HepG2 (cell line): ENCODE results near the gene C1QTNF5. TPM values are rescaled to one million over a fixed set of nuclear protein-coding genes. Genes with fewer than 3 reads are reported as not detected.
A peak's percentile ranks its signal among the peaks of the same experiment; 100 is the strongest.

Experiments used
- BRCA1 ChIP-seq: sonication (generic); formaldehyde crosslinking; IDR thresholded peaks from 2 replicates; pipeline ENCODE4 v1.4.0; 2020; ENCODE audit warnings: missing genetic modification reagents
- CHD2 ChIP-seq: IDR thresholded peaks from 2 replicates; pipeline ENCODE4 v1.6.1; 2011; ENCODE audit warnings: low read depth, low read length, improper control_type of control experiment
- GLMP ChIP-seq: sonication (generic); formaldehyde crosslinking; IDR thresholded peaks from 2 replicates; pipeline ENCODE4 v1.9.0; 2021; ENCODE audit warnings: missing genetic modification reagents, mild to moderate bottlenecking, borderline replicate concordance
- IKZF5 ChIP-seq: IDR thresholded peaks from 2 replicates; pipeline ENCODE4 v1.6.1; 2018; ENCODE audit warnings: missing genetic modification reagents, mild to moderate bottlenecking, missing compliant biosample characterization
- IRF2 ChIP-seq: IDR thresholded peaks from 2 replicates; pipeline ENCODE4 v1.6.1; 2018; ENCODE audit warnings: missing genetic modification reagents, missing compliant biosample characterization
- KAT8 ChIP-seq: IDR thresholded peaks from 2 replicates; pipeline ENCODE4 v1.6.1; 2016; ENCODE audit warnings: missing genetic modification reagents, missing compliant biosample characterization
- KDM5A ChIP-seq: fragments of 200-600 bp; sonication (generic); IDR thresholded peaks from 2 replicates; pipeline ENCODE4 v1.7.0; 2018; ENCODE audit warnings: antibody characterized with exemption, mild to moderate bottlenecking, low read length, borderline replicate concordance
- MTA3 ChIP-seq: sonication (generic); formaldehyde crosslinking; IDR thresholded peaks from 2 replicates; pipeline ENCODE4 v1.4.0; 2020; ENCODE audit warnings: missing genetic modification reagents
- NCOA1 ChIP-seq: sonication (generic); formaldehyde crosslinking; IDR thresholded peaks from 2 replicates; pipeline ENCODE4 v1.9.0; 2021; ENCODE audit warnings: missing genetic modification reagents
- NCOA2 ChIP-seq: sonication (generic); formaldehyde crosslinking; IDR thresholded peaks from 2 replicates; pipeline ENCODE4 v1.8.0; 2022; ENCODE audit warnings: inconsistent platforms
- NR1H2 ChIP-seq: sonication (generic); formaldehyde crosslinking; IDR thresholded peaks from 2 replicates; pipeline ENCODE4 v1.8.1; 2022; ENCODE audit warnings: low read depth, missing genetic modification reagents, borderline replicate concordance
- NRL ChIP-seq: sonication (generic); formaldehyde crosslinking; IDR thresholded peaks from 2 replicates; pipeline ENCODE4 v1.5.0; 2020; ENCODE audit warnings: missing genetic modification reagents, mild to moderate bottlenecking, moderate library complexity, borderline replicate concordance
- PHF20 ChIP-seq: sonication (generic); formaldehyde crosslinking; IDR thresholded peaks from 2 replicates; pipeline ENCODE4 v1.5.0; 2020; ENCODE audit warnings: mild to moderate bottlenecking, missing genetic modification reagents
- POGZ ChIP-seq: sonication (generic); formaldehyde crosslinking; IDR thresholded peaks from 2 replicates; pipeline ENCODE4 v1.4.0; 2020; ENCODE audit warnings: mild to moderate bottlenecking, missing genetic modification reagents
- POLR2A ChIP-seq, 2 experiments: IDR thresholded peaks; 2 replicates each; pipeline ENCODE4 v1.6.1; 2011; ENCODE audit warnings: low read depth in 2 of 2, low read length in 2 of 2, mild to moderate bottlenecking in 1 of 2, moderate library complexity in 1 of 2; ENCODE audit not compliant: insufficient read depth in 1 of 2
- TAF1 ChIP-seq: sonication (generic); formaldehyde crosslinking; IDR thresholded peaks from 2 replicates; pipeline ENCODE4 v1.4.0; 2020; ENCODE audit warnings: missing genetic modification reagents
- TBX2 ChIP-seq: sonication (generic); formaldehyde crosslinking; IDR thresholded peaks from 2 replicates; pipeline ENCODE4 v1.5.0; 2020; ENCODE audit warnings: missing genetic modification reagents, mild to moderate bottlenecking, borderline replicate concordance
- TCF7 ChIP-seq: sonication (generic); IDR thresholded peaks from 2 replicates; pipeline ENCODE4 v1.6.1; 2016; ENCODE audit warnings: antibody characterized with exemption, low read depth
- UBTF ChIP-seq: sonication (generic); formaldehyde crosslinking; IDR thresholded peaks from 2 replicates; pipeline ENCODE4 v1.4.0; 2020; ENCODE audit warnings: mild to moderate bottlenecking, missing genetic modification reagents
- ZFY ChIP-seq: sonication (generic); formaldehyde crosslinking; IDR thresholded peaks from 2 replicates; pipeline ENCODE4 v1.4.0; 2020; ENCODE audit warnings: missing genetic modification reagents
- ZGPAT ChIP-seq: IDR thresholded peaks from 2 replicates; pipeline ENCODE4 v1.6.1; 2016; ENCODE audit warnings: mild to moderate bottlenecking
- ZNF235 ChIP-seq: sonication (generic); formaldehyde crosslinking; IDR thresholded peaks from 2 replicates; pipeline ENCODE4 v1.8.1; 2023; ENCODE audit warnings: mild to moderate bottlenecking, missing genetic modification reagents, borderline replicate concordance
- ZNF766 ChIP-seq: sonication (generic); formaldehyde crosslinking; IDR thresholded peaks from 2 replicates; pipeline ENCODE4 v1.5.0; 2020; ENCODE audit warnings: missing genetic modification reagents, borderline replicate concordance
- polyA plus RNA-seq, 8 experiments: library from polyadenylated mRNA; depleted of rRNA in 3 of 8; stranded (reverse) in 7 of 8; unstranded in 1 of 8; fragments of >200 nt; fragmentation: Illumina TruSeq in 4 of 8; extraction: Trizol in 4 of 8; gene quantifications; 2 replicates each; pipeline versions ENCODE4 v1.2.1 to v1.2.3, GENCODE V29; 2011 to 2016; ENCODE audit warnings: low read depth in 4 of 8, missing spikeins in 1 of 8, mixed read lengths in 1 of 8; ENCODE audit not compliant: insufficient read depth in 1 of 8
- total RNA-seq, 5 experiments: library from RNA; depleted of rRNA; stranded (reverse); fragments of >200 nt; fragmentation: Illumina TruSeq; extraction: Trizol; gene quantifications; 2 replicates each; pipeline ENCODE4 v1.2.3, GENCODE V29; 2016; ENCODE audit warnings: low read depth in 1 of 5

The C1QTNF5 gene
- total and polyA plus RNA-seq, 2 of the 13 experiments (the other 11 are each of a cell fraction or from before 2014, with no cell fraction given) = 0.86 to 1.2 TPM

- no peak for TF ChIP-seq TCF7
- TF ChIP-seq NCOA1 (CRISPR knock-in tag) = 0 out of 2 replicates have a peak, but pooled peaks have one; percentile 30
- peak; percentile 17; the same call in 1 of the 2 replicates for TF ChIP-seq IRF2
- TF ChIP-seq KAT8 (CRISPR knock-in tag) = no peak
- no peak for TF ChIP-seq NRL
- TF ChIP-seq POGZ (CRISPR knock-in tag) = no peak
- TF ChIP-seq KDM5A = no peak
- TF ChIP-seq PHF20 (CRISPR knock-in tag) = no peak
- no peak for TF ChIP-seq NR1H2
- TF ChIP-seq MTA3 = no peak
- TF ChIP-seq TBX2 (CRISPR knock-in tag) = no peak
- TF ChIP-seq CHD2 = no peak
- 0 out of 2 replicates have a peak, but pooled peaks have one; percentile 32 for TF ChIP-seq ZGPAT (CRISPR knock-in tag)
- no peak for TF ChIP-seq ZNF766 (CRISPR knock-in tag)
- peak in 1 of 2 experiments; percentile 41; a peak in 1 of 4 replicates for TF ChIP-seq POLR2A (IDR thresholded peaks at IDR 0.05; ENCODE audit: insufficient read depth in 1 of 2, low read depth in 2 of 2, low read length in 2 of 2)
- no peak for TF ChIP-seq ZNF235
- TF ChIP-seq NCOA2 (CRISPR knock-in tag) = no peak
- no peak for TF ChIP-seq IKZF5 (CRISPR knock-in tag)
- peak; percentile 38; the same call in 1 of the 2 replicates for TF ChIP-seq UBTF (CRISPR knock-in tag)
- no peak for TF ChIP-seq BRCA1 (CRISPR knock-in tag)
- peak; percentile 67 for TF ChIP-seq TAF1 (CRISPR knock-in tag)
- TF ChIP-seq GLMP (CRISPR knock-in tag) = no peak
- TF ChIP-seq ZFY (CRISPR knock-in tag) = 0 out of 2 replicates have a peak, but pooled peaks have one; percentile 45
Measured at GRCh38 chr11:119318240-119319135, 22.2 kb downstream of the C1QTNF5 start (continued).
